Prostate gland (tissue), 2 donors: Measurements from ENCODE around the gene DLG2. TPM values are rescaled to one million over a fixed set of nuclear protein-coding genes. Genes with fewer than 3 reads are reported as not detected.

Experiments
- DNase-seq: peaks from one replicate; pipeline ENCODE4 v3.0.0-alpha.2; 2019; ENCODE audit warnings: low spot score
- H3K27ac ChIP-seq, 2 donors: fragments of 200-600 bp; sonication (generic); 2 replicates each; pipeline ENCODE4 v1.5.1; 2017 to 2019
- H3K27me3 ChIP-seq: fragments of 200-600 bp; sonication (generic); replicated peaks from 2 replicates; pipeline ENCODE4 v1.5.1; 2019; ENCODE audit not compliant: insufficient read depth
- H3K36me3 ChIP-seq, 2 donors: fragments of 200-600 bp; sonication (generic); 1 replicate in 1 of 2; 2 replicates in 1 of 2; pipeline versions ENCODE4 v1.5.1 to v1.8.1; 2017 to 2019
- H3K4me1 ChIP-seq: fragments of 200-600 bp; sonication (generic); replicated peaks from 2 replicates; pipeline ENCODE4 v1.5.1; 2019
- H3K4me3 ChIP-seq, 2 donors: fragments of 200-600 bp; sonication (generic); 2 replicates each; pipeline ENCODE4 v1.5.1; 2017 to 2019
- H3K9me3 ChIP-seq: fragments of 200-600 bp; sonication (generic); 2 replicates; pipeline ENCODE4 v1.5.1; 2017
- POLR2A ChIP-seq: fragments of 450-650 bp; IDR thresholded peaks from one replicate; pipeline ENCODE4 v1.6.1; 2016; ENCODE audit warnings: antibody characterized with exemption, mild to moderate bottlenecking
- POLR2AphosphoS5 ChIP-seq: sonication (generic); formaldehyde crosslinking; IDR thresholded peaks from one replicate; pipeline ENCODE4 v1.6.1; 2017; ENCODE audit warnings: antibody characterized with exemption
- WGBS: methylation state at CpG from one replicate; pipeline ENCODE4 v1.1.5; 2018; 5-methylcytosine and 5-hydroxymethylcytosine counted together
- intact Hi-C: fragments of 100-400 bp; cut with DNase I; formaldehyde crosslinking; loops from one replicate; pipeline ENCODE4 v1.14.2; 2022
- total RNA-seq, 2 donors: library from RNA; depleted of rRNA; stranded (reverse); fragments of >200 nt; gene quantifications; one replicate each; pipeline ENCODE4 v1.1.0, GENCODE V29; 2016
- TF ChIP-seq, protein P1 (sequence below), 4 experiments: fragments of 200-600 bp in 2 of 4; fragments of 450-650 bp in 2 of 4; sonication (generic) in 2 of 4; IDR thresholded peaks; 1 replicate in 3 of 4; 2 replicates in 1 of 4; pipeline ENCODE4 v1.5.1; 2016 to 2019; ENCODE audit warnings: antibody characterized with exemption in 4 of 4, mild to moderate bottlenecking in 2 of 4, moderate library complexity in 2 of 4

The DLG2 gene
- total RNA-seq, 2 donors from 2014 or later = 9.8 to 16.2 TPM

- H3K27me3 ChIP-seq = no peaks in the 10 kb centered on the region
- DNase-seq = no peak
- intact Hi-C loops = no loop called here
- no peaks in the 10 kb centered on the region for H3K4me1 ChIP-seq
- H3K27ac ChIP-seq = no peak overlapping the region
- no peaks in the 10 kb centered on the region for H3K9me3 ChIP-seq
- TF ChIP-seq, protein P1, sequence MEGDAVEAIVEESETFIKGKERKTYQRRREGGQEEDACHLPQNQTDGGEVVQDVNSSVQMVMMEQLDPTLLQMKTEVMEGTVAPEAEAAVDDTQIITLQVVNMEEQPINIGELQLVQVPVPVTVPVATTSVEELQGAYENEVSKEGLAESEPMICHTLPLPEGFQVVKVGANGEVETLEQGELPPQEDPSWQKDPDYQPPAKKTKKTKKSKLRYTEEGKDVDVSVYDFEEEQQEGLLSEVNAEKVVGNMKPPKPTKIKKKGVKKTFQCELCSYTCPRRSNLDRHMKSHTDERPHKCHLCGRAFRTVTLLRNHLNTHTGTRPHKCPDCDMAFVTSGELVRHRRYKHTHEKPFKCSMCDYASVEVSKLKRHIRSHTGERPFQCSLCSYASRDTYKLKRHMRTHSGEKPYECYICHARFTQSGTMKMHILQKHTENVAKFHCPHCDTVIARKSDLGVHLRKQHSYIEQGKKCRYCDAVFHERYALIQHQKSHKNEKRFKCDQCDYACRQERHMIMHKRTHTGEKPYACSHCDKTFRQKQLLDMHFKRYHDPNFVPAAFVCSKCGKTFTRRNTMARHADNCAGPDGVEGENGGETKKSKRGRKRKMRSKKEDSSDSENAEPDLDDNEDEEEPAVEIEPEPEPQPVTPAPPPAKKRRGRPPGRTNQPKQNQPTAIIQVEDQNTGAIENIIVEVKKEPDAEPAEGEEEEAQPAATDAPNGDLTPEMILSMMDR (IDR thresholded peaks at IDR 0.05) = no peak
- TF ChIP-seq POLR2AphosphoS5 (no peak), POLR2A (no peak)
- H3K36me3 ChIP-seq = no peaks in the 10 kb centered on the region
- 87% methylated on average over 1 of the region's 1 CpG for WGBS
- H3K4me3 ChIP-seq = no peak overlapping the region
Observed at GRCh38 chr11:83538286-83538685, 2088.9 kb downstream of the DLG2 start.

DNA sequence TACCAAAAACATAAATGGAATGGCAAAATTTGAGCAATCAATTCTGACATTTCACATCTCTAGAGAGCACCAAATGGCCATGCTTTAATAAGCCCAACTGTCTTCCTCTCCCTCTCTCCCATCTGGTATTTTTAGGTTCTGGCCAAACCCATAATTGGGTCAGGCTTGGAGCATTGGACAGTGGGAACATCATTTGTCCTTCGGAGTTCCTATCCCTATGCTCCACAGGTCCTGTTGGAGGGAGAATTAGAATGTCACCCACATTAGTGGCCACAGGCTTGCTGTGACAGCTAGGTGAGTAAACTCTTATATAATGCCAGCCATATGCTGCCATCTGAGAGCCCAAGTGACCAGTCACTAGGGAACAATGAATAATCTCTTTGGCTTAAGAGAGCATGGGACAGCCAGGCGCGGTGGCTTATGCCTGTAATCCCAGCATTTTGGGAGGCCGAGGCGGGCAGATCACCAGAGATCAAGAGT lies 2090.0 kb downstream of the DLG2 start:
- Histone ChIP-seq H3K27me3 (no peaks in the 10 kb centered on the region), H3K4me1 (no peaks in the 10 kb centered on the region), H3K9me3 (no peaks in the 10 kb centered on the region), H3K36me3 (no peaks in the 10 kb centered on the region), H3K27ac (no peak overlapping the region), H3K4me3 (no peak overlapping the region)
- intact Hi-C loops = no loop called here
- WGBS = 87% methylated on average over 5 of the region's 5 CpGs
- DNase-seq = no peak
- TF ChIP-seq POLR2AphosphoS5 (no peak), POLR2A (no peak)
- TF ChIP-seq, protein P1 (IDR thresholded peaks at IDR 0.05) = no peak

DNA sequence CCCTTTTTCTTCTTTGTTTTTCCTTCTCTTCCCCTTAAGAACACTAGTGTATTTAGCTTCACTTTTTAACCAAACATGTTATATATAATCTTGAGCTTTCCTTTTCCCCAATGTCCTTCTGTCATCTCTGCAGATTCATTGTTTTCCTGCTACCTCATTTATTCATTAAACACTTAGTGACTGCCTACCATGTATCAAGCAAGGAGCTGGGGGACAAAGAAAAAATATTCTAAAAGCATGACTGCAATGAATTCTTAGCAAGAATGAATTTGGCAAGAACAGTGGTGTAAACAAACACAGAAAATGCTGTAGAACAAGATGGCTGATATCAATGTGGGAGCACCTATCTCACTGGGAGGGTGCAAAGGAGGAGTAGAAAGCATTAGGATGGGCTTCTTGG lies 2094.0 kb downstream of the DLG2 start:
- intact Hi-C loops = no loop called here
- Histone ChIP-seq H3K36me3 (no peaks in the 10 kb centered on the region), H3K4me1 (no peaks in the 10 kb centered on the region), H3K27ac (no peak overlapping the region), H3K4me3 (no peak overlapping the region), H3K9me3 (no peaks in the 10 kb centered on the region), H3K27me3 (no peaks in the 10 kb centered on the region)
- TF ChIP-seq, protein P1 (IDR thresholded peaks at IDR 0.05) = no peak
- TF ChIP-seq POLR2AphosphoS5 (no peak), POLR2A (no peak)
- no peak for DNase-seq

GRCh38 chr11:83528877-83529276 lies 2098.3 kb downstream of the DLG2 start:
- WGBS = 82% methylated on average over 1 of the region's 1 CpG
- H3K27ac ChIP-seq = no peak overlapping the region
- intact Hi-C loops = no loop called here
- no peaks in the 10 kb centered on the region for H3K27me3 ChIP-seq
- no peaks in the 10 kb centered on the region for H3K36me3 ChIP-seq
- no peak overlapping the region for H3K4me3 ChIP-seq
- TF ChIP-seq POLR2AphosphoS5 = no peak
- DNase-seq = no peak
- no peaks in the 10 kb centered on the region for H3K9me3 ChIP-seq
- H3K4me1 ChIP-seq = no peaks in the 10 kb centered on the region

DNA sequence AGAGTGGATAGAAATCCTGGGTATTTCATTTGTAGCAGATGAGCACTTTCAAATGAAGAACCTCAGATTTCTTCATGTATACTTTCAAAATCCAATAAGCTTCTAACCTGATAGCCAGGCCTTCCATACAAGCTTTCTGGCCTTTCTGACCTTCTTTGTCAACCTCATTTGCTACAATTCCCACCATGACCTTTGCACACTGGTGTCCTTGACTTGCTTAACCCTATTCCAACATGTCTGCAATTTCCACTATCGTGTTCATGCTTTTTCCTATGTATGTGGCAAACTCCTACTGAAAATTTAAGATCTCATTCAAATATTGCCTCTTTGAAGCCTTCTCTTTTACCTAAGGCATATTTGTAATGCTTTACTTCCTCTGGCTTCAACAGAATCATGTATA lies 2098.9 kb downstream of the DLG2 start:
- 96% methylated on average over 1 of the region's 1 CpG for WGBS
- no peak for TF ChIP-seq POLR2A
- TF ChIP-seq, protein P1 (IDR thresholded peaks at IDR 0.05) = no peak
- no peak for TF ChIP-seq POLR2AphosphoS5

More for the DNA sequence above, 2098.9 kb downstream of the DLG2 start:
- Histone ChIP-seq H3K4me3 (no peak overlapping the region), H3K27ac (no peak overlapping the region), H3K27me3 (no peaks in the 10 kb centered on the region), H3K9me3 (no peaks in the 10 kb centered on the region), H3K36me3 (no peaks in the 10 kb centered on the region), H3K4me1 (no peaks in the 10 kb centered on the region)
- DNase-seq = no peak
- intact Hi-C loops = no loop called here
